Testis (tissue), 2 donors: Measurements from ENCODE around the gene DNAH6.
"Not testable (repeated sequence)": the region's sequence is repeated elsewhere in the genome, so short reads cannot be mapped to it uniquely, and the experiment has no call there.

Experiments
- POLR2A ChIP-seq: fragments of 450-650 bp; IDR thresholded peaks from one replicate; pipeline ENCODE4 v1.6.1; 2017; ENCODE audit warnings: antibody characterized with exemption, mild to moderate bottlenecking, moderate library complexity
- TF ChIP-seq, protein P1 (sequence below), 3 experiments: fragments of 450-650 bp in 2 of 3; fragments of 200-600 bp in 1 of 3; sonication (generic) in 1 of 3; IDR thresholded peaks; one replicate each; pipeline ENCODE4 v1.5.1; 2016 to 2019; ENCODE audit warnings: antibody characterized with exemption in 3 of 3, mild to moderate bottlenecking in 2 of 3, moderate library complexity in 1 of 3

DNA sequence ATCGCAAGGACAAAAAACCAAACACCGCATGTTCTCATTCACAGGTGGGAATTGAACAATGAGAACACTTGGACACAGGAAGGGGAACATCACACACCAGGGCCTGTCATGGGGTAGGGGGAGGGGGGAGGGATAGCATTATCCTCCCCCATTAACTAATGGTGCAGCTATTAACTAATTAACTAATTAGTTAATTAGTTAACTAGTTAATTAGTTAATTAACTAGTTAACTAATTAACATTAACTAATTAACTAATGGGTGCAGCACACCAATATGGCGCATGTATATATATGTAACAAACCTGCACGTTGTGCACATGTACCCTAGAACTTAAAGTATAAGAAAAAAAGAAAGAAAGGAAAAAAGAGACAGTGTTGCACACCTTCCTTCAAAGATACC lies 352.0 kb downstream of the DNAH6 start:
- TF ChIP-seq, protein P1, sequence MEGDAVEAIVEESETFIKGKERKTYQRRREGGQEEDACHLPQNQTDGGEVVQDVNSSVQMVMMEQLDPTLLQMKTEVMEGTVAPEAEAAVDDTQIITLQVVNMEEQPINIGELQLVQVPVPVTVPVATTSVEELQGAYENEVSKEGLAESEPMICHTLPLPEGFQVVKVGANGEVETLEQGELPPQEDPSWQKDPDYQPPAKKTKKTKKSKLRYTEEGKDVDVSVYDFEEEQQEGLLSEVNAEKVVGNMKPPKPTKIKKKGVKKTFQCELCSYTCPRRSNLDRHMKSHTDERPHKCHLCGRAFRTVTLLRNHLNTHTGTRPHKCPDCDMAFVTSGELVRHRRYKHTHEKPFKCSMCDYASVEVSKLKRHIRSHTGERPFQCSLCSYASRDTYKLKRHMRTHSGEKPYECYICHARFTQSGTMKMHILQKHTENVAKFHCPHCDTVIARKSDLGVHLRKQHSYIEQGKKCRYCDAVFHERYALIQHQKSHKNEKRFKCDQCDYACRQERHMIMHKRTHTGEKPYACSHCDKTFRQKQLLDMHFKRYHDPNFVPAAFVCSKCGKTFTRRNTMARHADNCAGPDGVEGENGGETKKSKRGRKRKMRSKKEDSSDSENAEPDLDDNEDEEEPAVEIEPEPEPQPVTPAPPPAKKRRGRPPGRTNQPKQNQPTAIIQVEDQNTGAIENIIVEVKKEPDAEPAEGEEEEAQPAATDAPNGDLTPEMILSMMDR (IDR thresholded peaks at IDR 0.05) = not testable (repeated sequence)
- TF ChIP-seq POLR2A = not testable (repeated sequence)
